Breast epithelium (tissue), 3 donors: ENCODE measurements around the gene SPTAN1.

Source experiments
- POLR2AphosphoS5 ChIP-seq, 3 donors: sonication (generic); formaldehyde crosslinking; IDR thresholded peaks; one replicate each; pipeline ENCODE4 v1.6.1; 2017; ENCODE audit warnings: antibody characterized with exemption in 3 of 3
- TF ChIP-seq, protein P1 (sequence below), 3 donors: fragments of 450-650 bp; IDR thresholded peaks; one replicate each; pipeline ENCODE4 v1.5.1; 2016 to 2017; ENCODE audit warnings: antibody characterized with exemption in 3 of 3, mild to moderate bottlenecking in 3 of 3, moderate library complexity in 3 of 3

DNA sequence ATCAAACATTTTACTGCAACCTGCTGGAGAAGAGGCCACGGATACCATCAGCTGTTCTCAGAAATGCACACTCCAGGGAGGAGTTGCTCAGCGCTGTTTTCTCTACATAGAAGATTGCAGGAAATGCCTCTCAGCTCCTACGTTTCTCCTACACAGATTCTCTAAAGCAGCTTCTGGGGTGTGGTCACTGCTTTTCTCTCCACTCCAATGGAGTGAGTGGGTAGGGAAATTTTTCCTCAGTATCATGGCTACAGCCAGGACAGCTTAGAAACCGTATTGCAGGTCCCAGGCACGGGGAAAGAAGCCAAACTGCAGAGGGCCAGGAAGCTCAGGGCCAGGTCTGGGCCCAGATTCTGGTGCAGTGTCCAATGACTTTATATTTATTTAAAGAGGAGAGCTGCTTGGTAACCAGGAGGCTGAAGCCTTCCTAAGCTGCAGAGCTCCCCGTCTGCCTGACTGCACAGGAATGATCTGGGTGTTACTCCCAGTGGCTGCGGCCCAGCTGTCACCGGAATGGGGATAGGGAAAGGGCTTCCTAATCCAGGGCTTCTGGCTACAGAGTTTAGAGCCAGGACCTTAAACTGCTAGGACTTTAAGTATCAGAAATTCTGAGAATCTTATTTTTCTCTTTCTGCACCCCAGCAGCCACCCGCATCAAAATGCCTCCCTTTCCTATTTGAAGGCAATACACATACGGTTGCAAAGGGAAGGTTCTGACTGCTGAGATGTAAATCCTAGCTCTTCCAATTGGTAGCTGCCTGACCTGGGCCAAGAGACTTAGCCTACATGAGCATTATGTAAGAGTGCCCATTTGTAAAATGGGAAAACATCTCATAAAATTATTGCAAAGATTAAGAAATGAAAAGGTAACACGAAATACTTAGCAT is 1.4 kb upstream of the SPTAN1 start:
- no peak for TF ChIP-seq POLR2AphosphoS5 (IDR thresholded peaks at IDR 0.05)
- TF ChIP-seq, protein P1, sequence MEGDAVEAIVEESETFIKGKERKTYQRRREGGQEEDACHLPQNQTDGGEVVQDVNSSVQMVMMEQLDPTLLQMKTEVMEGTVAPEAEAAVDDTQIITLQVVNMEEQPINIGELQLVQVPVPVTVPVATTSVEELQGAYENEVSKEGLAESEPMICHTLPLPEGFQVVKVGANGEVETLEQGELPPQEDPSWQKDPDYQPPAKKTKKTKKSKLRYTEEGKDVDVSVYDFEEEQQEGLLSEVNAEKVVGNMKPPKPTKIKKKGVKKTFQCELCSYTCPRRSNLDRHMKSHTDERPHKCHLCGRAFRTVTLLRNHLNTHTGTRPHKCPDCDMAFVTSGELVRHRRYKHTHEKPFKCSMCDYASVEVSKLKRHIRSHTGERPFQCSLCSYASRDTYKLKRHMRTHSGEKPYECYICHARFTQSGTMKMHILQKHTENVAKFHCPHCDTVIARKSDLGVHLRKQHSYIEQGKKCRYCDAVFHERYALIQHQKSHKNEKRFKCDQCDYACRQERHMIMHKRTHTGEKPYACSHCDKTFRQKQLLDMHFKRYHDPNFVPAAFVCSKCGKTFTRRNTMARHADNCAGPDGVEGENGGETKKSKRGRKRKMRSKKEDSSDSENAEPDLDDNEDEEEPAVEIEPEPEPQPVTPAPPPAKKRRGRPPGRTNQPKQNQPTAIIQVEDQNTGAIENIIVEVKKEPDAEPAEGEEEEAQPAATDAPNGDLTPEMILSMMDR (IDR thresholded peaks at IDR 0.05), result no peak
